ENCODE results near the gene GCK.

- TF ChIP-seq TAF1 (IDR thresholded peaks at IDR 0.05; ENCODE audit: borderline replicate concordance, insufficient read depth, low read length) (no peak), POLR2AphosphoS5 (IDR thresholded peaks at IDR 0.05; ENCODE audit: low read depth, low read length) (no peak; the same call in 1 of the 2 replicates)
These were observed 66.7 kb downstream of the GCK start for GRCh38 chr7:44122529-44122928.
